HEK293T (cell line): ENCODE results near the gene IRF7.

Experiments
- CTCF ChIA-PET: fragments of 350-600 bp; formaldehyde crosslinking; extraction: SDS; loops from one replicate; lab custom pipeline; 2021; ENCODE audit warnings: antibody characterized with exemption, inconsistent platforms; lab: Yijun Ruan, JAX
- POLR2A ChIA-PET: fragments of 350-600 bp; formaldehyde crosslinking; extraction: SDS; loops from one replicate; lab custom pipeline; 2020; ENCODE audit warnings: antibody characterized with exemption, inconsistent platforms; lab: Yijun Ruan, JAX
- DNase-seq: peaks from one replicate; pipeline ENCODE4 v3.0.0; 2012; ENCODE audit warnings: mixed read lengths; ENCODE audit errors: extremely low spot score
- ARNT ChIP-seq: fragments of 450-650 bp; IDR thresholded peaks from 2 replicates; pipeline ENCODE4 v1.6.1; 2017; ENCODE audit warnings: mild to moderate bottlenecking
- BHLHE40 ChIP-seq: fragments of 450-650 bp; IDR thresholded peaks from 2 replicates; pipeline ENCODE4 v1.6.1; 2016; ENCODE audit warnings: mild to moderate bottlenecking, moderate library complexity, borderline replicate concordance
- CTBP1 ChIP-seq: fragments of 450-650 bp; IDR thresholded peaks from 2 replicates; pipeline ENCODE4 v1.6.1; 2016; ENCODE audit warnings: borderline replicate concordance
- ELF4 ChIP-seq: fragments of 450-650 bp; IDR thresholded peaks from 2 replicates; pipeline ENCODE4 v1.6.1; 2017; ENCODE audit warnings: antibody characterized with exemption
- FOXA1 ChIP-seq: fragments of 450-650 bp; IDR thresholded peaks from 2 replicates; pipeline ENCODE4 v1.6.1; 2016; ENCODE audit warnings: mild to moderate bottlenecking
- FOXK2 ChIP-seq: fragments of 450-650 bp; IDR thresholded peaks from 2 replicates; pipeline ENCODE4 v1.6.1; 2016; ENCODE audit warnings: mild to moderate bottlenecking
- FOXM1 ChIP-seq: fragments of 450-650 bp; IDR thresholded peaks from 2 replicates; pipeline ENCODE4 v1.6.1; 2017; ENCODE audit warnings: mild to moderate bottlenecking, borderline replicate concordance
- HDGF ChIP-seq: fragments of 450-650 bp; IDR thresholded peaks from 2 replicates; pipeline ENCODE4 v1.6.1; 2017; ENCODE audit warnings: antibody characterized with exemption, borderline replicate concordance
- L3MBTL2 ChIP-seq: fragments of 450-650 bp; conservative IDR thresholded peaks from 2 replicates; pipeline ENCODE4 v1.6.1; 2016; ENCODE audit warnings: mild to moderate bottlenecking
- LEF1 ChIP-seq: fragments of 450-650 bp; IDR thresholded peaks from 2 replicates; pipeline ENCODE4 v1.6.1; 2017; ENCODE audit warnings: mild to moderate bottlenecking, borderline replicate concordance
- NFRKB ChIP-seq: fragments of 450-650 bp; IDR thresholded peaks from 2 replicates; pipeline ENCODE4 v1.6.1; 2016; ENCODE audit warnings: mild to moderate bottlenecking, moderate library complexity
- PKNOX1 ChIP-seq: fragments of 450-650 bp; IDR thresholded peaks from 2 replicates; pipeline ENCODE4 v1.6.1; 2016
- SP1 ChIP-seq: fragments of 450-650 bp; IDR thresholded peaks from 2 replicates; pipeline ENCODE4 v1.6.1; 2017
- SUZ12 ChIP-seq: fragments of 450-650 bp; IDR thresholded peaks from 2 replicates; pipeline ENCODE4 v1.6.1; 2016; ENCODE audit warnings: mild to moderate bottlenecking
- TARDBP ChIP-seq: fragments of 450-650 bp; IDR thresholded peaks from 2 replicates; pipeline ENCODE4 v1.6.1; 2016
- ZNF384 ChIP-seq: fragments of 450-650 bp; IDR thresholded peaks from 2 replicates; pipeline ENCODE4 v1.6.1; 2016

Gene IRF7

GRCh38 chr11:606245-606644 is 9.5 kb downstream of the IRF7 start:
- ChIA-PET POLR2A (no interaction called here), CTCF (no interaction called here)
- no peak for TF ChIP-seq FOXK2
- no peak for TF ChIP-seq CTBP1
- no peak for TF ChIP-seq NFRKB
- TF ChIP-seq FOXM1: no peak
- TF ChIP-seq LEF1: no peak
- no peak for TF ChIP-seq ELF4
- no peak for TF ChIP-seq SP1
- TF ChIP-seq L3MBTL2: no peak
- no peak for TF ChIP-seq ARNT
- no peak for TF ChIP-seq BHLHE40
- TF ChIP-seq SUZ12: no peak
- TF ChIP-seq ZNF384: no peak
- TF ChIP-seq PKNOX1: no peak
- TF ChIP-seq FOXA1: no peak
- TF ChIP-seq TARDBP: no peak
- no peak for TF ChIP-seq HDGF
- no peak for DNase-seq

- TF ChIP-seq FOXA1 (no peak), NFRKB (no peak), L3MBTL2 (no peak), HDGF (no peak), LEF1 (no peak), SUZ12 (no peak), PKNOX1 (no peak), ARNT (no peak), BHLHE40 (no peak), FOXK2 (no peak), CTBP1 (no peak), ZNF384 (no peak), SP1 (no peak)
- ChIA-PET CTCF (interaction anchor here (0.6 kb wide), 1 partner anchor 355 kb away, joined by 3 read pairs; no protein-coding TSS in a partner anchor), POLR2A (no interaction called here)
- DNase-seq: no peak
Observed at GRCh38 chr11:605286-606129, 10.2 kb downstream of the IRF7 start.

- TF ChIP-seq TARDBP (no peak), PKNOX1 (no peak), NFRKB (no peak), HDGF (no peak), SUZ12 (no peak), CTBP1 (no peak), FOXM1 (no peak), ZNF384 (no peak), ELF4 (no peak), SP1 (no peak), ARNT (no peak), BHLHE40 (no peak), FOXA1 (no peak), FOXK2 (no peak), L3MBTL2 (no peak), LEF1 (no peak)
- ChIA-PET CTCF (no interaction called here), POLR2A (no interaction called here)
- no peak for DNase-seq
Observed at GRCh38 chr11:603154-603553, 12.6 kb downstream of the IRF7 start.

GRCh38 chr11:601573-602245 is 14.0 kb downstream of the IRF7 start:
- DNase-seq: no peak
- TF ChIP-seq L3MBTL2: no peak
- POLR2A ChIA-PET: no interaction called here
- CTCF ChIA-PET: no interaction called here

- POLR2A ChIA-PET: no interaction called here
- no peak for DNase-seq
- no peak for TF ChIP-seq TARDBP
- no peak for TF ChIP-seq HDGF
- TF ChIP-seq CTBP1: no peak
- TF ChIP-seq SP1: no peak
- TF ChIP-seq FOXA1: no peak
- no peak for TF ChIP-seq BHLHE40
- TF ChIP-seq NFRKB: no peak
- TF ChIP-seq L3MBTL2: no peak
- no peak for TF ChIP-seq ELF4
- no peak for TF ChIP-seq SUZ12
- TF ChIP-seq PKNOX1: no peak
- CTCF ChIA-PET: no interaction called here
Observed at GRCh38 chr11:598005-598680, 17.6 kb downstream of the IRF7 start.
